NCI-H146 treated with DMSO at 0.1 percent for 48 hours (cell line): Measurements from ENCODE around the gene CDK17.
"Not testable (repeated sequence)": the region's sequence is repeated elsewhere in the genome, so short reads cannot be mapped to it uniquely, and the experiment has no call there.

Experiments used
- DNase-seq: peaks from one replicate; lab custom pipeline; 2025; ENCODE audit not compliant: unreplicated experiment; lab: John Stamatoyannopoulos, UW

The CDK17 gene

DNA sequence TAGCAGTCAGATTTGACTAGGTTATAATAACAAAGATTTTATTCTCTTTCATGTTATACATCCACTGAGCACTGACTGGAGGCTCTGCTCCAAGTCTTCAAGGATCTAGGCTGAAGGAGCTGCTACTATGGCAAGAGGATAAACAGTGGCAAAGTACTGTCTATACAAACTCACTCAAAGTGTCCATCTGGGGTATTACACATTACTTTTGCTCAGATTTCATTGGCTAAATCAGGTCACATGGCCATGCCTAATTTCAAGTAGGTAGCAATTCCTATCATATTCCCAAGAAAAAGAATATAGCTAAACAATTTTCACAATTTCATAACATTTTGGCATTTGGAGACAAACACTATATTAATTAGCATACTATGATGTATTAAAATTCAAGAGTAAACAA is 40.9 kb downstream of the CDK17 start:
- no peak for DNase-seq

DNA sequence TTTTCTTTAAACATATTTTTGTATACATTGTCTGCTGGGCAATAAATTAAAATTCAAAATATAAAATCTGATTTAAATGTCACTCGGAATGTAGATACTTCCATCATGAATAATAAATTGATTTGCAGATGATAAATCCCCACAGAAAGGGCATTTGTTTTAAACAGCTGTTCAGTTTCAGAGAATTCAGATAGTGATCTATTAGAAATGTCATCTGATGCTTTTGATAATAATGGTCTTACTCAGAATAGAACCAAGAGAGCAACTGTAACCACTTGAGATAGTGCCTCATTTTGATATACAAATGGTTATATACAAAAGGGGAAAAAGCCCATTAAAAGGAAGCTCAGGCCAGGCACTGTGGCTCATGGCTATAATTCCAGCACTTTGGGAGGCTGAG is 43.4 kb downstream of the CDK17 start:
- DNase-seq, result no peak

DNA sequence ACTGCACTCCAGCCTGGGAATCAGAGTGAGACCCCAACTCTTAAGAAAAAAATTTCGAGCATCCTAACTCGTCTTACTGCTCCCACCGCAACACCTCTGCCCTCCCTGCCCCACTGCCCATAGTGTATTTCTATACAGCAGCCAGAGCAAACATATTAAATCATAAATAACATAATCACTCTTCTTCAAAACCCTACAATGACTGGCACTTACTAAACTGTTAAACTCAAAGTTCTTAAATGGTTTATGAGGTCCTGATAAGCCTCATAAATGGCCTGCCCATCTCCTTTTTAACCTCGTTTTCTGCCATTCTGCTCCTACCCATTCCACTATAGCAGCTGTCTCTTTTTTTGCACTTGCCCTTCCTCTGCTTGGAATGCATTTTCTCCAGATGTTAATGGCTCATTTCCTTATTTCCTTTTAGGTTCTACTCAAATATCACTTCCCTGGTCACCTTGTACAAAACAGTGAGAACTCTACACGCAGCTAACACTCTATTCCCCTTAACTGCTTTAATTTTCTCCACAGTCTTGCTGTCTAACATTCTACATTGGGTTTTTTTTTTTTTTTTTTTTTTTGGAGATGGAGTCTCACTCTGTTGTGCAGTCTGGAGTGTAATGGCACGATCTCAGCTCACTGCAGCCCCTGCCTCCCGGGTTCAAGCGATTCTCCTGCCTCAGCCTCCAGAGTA is 45.2 kb downstream of the CDK17 start:
- no peak for DNase-seq

DNA sequence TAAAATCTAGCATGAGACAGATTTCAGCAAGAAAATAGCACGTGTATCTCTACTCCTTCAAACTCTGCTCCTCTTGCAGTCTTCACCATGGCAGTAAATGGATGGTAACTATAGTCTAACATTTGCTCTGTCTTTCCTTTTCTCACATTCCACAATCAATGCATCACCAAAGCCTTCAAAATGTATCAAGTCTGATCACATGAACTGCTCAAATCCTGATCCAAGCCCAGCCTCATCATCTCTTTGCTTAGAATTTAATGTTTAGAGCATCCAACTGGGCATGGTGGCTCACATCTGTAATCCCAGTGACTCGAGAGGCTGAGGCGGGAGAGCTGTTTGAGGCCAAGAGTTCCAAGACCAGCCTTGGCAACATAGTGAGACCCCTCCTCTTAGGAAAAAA is 45.9 kb downstream of the CDK17 start:
- DNase-seq, result no peak

DNA sequence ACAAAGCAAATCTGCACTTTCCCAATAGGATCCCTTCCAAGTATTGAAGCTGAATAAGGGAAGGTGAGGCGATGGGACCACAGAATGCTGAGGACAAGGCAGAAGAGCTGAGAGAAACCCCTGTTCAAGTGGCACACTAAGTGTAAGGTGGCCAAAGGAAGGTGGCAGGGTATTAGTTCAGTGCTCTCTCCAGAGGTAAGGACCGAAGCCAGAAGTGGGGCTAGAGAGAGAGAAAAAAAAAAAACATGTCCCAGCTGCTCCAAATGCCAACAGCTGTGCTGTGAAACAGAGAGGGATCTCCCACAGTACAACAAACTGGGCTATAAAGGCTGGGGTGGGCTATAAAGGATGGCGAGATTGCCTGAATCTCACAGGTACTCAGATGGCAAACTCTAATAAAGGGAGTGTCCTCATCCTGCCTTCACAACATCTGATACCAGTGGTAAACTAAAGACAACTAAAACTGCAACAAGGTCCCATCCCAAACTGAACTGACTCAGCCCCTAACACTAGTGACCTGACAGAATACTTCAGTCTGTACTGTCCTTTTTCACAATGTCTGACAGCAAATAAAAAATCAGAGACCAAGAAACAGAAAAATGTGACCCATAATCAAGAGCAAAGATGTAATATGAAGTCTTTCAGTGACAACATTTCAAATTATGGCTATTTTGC is 47.9 kb downstream of the CDK17 start:
- DNase-seq, result no peak

DNA sequence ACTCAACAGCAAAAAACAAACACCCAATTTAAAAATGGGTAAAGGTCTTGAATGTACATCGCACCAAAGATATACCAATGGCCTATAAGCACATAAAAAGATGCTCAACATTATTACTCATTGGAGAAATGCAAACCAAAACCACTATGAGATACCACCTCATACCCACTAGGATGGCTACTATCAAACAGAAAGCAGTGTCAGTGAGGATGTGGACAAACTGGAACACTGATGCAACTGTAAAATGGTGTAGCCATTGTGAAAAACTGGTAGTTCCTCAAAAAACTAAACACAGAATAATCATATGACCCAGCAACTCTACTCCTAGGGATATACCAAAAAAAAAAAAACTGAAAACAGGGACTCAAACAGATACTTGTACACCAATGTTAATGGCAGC is 49.3 kb downstream of the CDK17 start:
- no peak for DNase-seq

DNA sequence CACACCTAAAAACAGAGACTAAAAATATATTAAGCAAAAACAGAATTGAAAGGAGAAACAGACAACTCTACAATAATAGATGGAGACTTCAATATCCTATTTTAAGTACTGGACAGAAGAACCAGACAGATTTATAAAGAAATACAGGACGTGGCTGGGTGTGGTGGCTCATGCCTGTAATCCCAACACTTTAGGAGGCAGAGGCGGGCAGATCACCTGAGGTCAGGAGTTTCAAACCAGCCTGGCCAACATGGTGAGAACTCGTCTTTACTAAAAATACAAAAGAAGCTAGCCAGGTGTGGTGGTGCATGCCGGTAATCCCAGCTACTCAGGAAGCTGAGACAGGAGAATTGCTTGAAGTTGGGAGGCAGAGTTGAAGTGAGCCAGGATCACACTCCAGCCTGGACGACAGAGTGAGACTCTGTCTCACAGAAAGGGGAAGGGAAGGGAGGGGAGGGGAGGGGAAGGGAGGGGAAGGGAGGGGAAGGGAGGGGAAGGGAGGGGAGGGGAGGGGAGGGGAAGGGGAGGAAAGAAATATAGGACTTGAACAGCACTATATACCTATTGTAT is 53.0 kb downstream of the CDK17 start:
- DNase-seq, result no peak

DNA sequence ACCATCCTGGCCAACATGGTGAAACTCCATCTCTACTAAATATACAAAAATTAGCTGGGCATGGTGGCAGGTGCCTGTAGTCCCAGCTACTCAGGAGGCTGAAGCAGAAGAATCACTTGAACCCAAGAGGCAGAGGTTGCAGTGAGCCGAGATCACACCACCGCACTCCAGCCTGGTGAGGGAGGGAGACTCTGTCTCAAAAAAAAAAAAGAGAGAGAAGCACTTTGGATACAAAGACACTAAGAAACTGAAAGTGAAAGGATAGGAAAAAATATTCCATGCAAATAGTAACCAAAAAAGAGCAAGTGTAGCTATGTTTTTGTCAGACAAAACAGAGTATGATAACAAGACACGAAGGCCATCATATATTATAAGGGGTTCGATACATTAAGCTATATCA is 53.5 kb downstream of the CDK17 start:
- DNase-seq, result not testable (repeated sequence)

DNA sequence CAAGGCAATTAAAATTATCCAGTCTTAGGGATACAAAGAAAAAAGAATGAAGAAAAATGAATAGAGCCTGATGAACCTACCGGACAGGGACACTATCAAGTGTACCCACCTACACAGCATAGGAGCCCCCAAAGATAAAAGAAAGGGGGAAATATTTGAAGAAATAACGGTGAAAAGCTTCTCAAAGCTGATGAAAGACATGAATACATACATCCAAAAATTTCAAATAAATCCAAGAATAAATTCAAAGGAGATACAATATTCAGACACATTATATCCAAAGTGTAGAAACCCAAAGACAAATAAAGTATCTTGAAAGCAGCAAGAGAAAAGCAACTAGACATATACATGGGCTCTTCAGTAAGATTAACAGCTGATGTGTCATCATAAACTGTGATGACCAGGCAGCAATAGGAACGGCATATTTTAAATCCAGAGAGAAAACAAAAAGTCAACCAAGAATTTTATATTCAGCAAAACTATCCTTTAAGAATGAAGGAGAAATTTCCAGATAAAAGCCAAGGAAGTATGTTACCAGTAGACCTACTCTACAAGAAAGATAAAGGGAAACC is 56.0 kb downstream of the CDK17 start:
- no peak for DNase-seq

DNA sequence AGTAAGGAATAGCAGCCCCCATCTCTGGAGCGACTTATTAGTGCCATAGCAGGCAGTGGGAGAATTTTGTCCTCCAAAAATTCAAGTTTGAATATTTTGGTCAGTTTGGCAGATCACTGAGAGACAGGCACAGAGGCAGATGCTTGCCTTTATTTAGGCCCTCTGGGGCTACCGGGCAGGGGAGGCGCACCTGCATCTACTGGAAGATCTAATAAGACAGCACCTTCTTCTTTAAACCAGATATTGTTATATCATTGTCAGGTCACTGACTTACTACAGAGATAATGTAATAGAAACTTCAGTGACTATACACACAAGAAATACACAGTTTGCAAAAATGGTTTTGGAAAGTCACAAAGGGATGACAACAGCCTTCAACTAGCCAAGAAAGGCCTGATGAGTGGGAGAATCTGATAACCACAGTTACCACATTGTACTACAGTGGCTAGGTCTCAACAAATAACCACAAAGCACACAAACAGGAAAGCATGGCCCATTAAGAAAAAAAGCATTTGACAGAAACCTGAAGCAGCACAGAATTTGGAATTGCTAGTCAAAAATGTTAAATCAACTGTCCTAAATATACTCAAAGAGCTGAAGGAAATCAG is 56.8 kb downstream of the CDK17 start:
- no peak for DNase-seq

DNA sequence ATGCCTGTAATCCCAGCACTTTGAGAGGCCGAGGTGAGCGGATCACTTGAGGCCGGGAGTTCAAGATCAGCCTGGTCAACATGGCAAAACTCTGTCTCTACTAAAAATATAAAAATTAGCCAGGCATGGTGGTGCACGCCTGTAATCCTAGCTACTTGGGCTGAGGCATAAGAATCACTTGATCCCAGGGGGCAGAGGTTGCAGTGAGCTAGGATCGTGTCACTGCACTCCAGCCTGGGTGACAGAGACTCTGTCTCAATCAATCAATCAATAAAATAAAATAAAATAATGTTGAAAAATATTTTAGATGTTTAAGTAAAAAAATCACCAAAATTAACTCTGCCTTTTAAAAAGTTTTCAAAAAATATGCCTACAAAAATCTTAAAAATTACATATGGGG is 60.6 kb downstream of the CDK17 start:
- DNase-seq, result not testable (repeated sequence)

DNA sequence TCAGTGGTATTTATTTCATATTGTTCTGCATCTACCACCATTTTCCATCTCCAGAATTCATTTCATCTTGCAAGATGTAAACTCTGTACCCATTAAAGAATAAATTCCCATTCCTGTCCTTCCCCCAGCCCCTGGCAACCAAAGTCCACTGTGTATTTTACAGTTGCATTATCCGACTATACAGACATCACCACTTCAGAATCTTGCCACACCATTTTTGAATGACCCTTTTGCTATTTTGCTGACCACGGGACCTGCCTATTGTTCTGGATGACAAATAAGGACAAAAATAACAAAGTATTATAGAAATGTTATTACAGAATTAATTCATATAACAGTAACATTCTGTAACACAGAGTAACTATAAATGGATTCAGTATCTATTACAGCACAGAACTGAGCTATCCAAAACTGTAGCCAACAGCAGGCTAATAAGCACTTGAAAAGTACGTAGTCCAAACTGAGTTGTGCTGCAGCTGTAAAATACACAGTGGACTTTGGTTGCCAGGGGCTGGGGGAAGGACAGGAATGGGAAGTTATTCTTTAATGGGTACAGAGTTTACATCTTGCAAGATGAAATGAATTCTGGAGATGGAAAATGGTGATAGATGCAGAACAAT is 61.3 kb downstream of the CDK17 start:
- no peak for DNase-seq

DNA sequence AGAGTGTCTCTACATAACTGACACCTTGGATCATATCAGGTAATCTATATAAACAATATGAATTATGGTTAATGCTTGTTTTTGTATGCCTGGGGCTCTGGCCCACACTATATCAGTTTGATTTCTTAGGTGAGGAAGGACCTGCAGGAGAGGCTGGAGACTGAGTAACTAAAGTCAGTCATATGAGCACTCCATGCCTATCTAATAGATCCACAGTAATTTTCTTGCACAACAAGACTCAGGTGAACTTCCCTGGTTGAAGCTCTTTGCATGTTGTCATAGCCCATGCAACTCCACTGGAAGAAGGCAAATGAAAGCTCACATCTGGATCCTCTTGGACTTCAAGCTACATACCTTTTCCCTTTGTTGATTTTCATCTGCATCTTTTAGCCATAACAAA is 62.3 kb downstream of the CDK17 start:
- DNase-seq, result no peak

DNA sequence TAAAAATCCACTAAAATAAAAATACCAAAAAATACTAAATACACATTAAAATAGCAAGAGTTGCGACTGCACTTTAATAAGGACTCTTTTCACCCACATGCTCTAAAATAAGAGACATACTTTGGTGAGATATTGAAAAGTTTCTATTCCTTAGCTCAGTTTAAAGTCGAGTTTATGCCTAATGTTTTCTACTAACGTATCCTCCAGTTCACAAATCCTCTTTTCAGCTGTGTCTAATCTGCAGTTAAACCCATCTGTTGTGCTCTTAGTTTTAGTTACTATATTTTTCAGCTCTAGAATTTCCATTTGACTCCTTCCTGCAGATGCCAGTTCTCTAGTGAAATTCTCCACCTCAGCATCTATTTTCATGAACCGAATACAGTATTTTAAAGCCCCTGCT is 63.8 kb downstream of the CDK17 start:
- no peak for DNase-seq

DNA sequence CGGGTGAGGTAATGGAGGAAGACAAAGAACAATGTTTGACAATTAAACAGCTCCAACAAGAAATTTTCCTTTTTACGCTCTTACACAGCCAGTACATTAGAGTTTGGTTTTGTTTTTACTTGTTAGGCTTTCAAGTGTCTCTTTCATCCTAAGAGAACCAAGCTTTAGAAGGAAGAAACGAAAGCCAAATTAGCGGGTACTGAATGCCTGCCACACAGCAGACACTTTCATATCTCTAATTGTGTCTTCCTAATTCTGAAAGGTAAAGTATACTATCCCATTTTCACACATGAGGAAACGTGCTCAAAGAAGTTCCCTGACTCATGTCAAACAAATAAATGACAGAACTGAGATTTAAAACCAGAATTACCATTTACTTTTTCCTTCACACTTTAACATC is 65.0 kb downstream of the CDK17 start:
- no peak for DNase-seq

DNA sequence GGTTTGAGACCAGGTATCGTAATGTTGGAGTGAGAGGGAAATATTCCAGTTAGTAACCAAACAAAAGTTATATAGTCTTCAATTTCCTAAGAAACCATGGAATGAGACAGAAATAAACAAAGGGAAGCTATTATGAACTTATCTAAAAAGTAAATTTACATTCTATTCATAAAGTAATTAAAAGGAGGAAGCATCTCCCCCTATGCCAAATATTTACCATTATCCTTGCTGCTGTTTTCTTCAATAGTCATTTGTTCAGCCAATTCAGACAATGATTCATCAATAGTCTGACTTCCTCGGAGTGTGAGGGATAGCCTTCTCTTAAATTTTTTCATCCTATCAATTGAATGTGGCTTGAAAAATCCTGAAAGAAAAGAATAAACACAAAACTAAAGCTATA is 65.7 kb downstream of the CDK17 start:
- DNase-seq, result peak; percentile 22

DNA sequence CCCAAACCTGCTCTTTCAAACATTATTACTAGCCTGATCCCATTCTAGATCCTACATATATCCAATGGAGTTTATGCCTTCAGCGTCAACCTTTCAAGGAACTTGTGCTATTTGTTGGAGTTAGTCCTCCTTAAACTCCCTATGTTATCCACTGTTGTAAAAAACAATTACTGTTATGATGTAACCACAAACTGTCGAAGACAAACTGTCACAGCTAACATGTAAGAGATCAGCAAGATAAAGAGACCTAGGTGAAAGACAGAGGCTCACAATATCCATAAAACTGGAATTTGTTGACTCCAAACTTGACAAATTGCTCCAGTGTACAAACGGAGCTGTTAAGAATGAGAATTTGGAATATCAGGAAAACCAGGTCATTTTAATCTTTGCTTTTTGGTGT is 70.7 kb downstream of the CDK17 start:
- no peak for DNase-seq

DNA sequence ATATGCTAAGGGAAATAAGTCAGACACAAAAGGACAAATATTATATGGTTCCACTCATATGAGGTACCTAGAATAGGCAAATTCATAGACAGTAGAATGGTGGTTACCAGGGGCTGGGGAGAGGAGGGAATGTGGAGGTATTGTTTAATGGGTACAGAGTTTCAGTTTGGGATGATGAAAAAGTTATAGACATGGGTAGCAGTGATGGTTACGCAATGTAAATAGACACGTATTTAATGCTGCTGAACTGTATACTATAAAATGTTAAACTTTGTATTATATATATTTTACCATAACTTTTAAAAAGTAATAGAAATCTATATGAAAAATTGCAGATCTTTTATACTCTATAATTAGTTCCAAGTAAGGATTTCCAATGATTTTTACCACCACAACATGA is 71.2 kb downstream of the CDK17 start:
- no peak for DNase-seq

DNA sequence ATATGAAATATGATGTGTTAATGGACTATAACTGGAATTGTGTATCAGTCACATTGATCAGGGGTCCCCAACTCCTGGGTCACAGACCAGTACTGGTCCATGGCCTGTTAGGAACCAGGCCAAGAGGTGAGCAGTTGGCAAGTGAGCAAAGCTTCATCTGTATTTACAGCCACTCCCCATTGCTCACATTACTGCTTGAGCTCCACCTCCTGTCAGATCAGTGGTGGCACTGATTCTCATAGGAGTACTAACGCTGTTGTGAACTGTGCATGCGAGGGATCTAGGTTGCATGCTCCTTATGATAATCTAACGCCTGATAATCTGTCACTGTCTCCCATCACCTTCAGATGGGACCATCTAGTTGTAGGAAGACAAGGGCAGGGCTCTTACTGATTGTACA is 72.3 kb downstream of the CDK17 start:
- DNase-seq, result no peak

DNA sequence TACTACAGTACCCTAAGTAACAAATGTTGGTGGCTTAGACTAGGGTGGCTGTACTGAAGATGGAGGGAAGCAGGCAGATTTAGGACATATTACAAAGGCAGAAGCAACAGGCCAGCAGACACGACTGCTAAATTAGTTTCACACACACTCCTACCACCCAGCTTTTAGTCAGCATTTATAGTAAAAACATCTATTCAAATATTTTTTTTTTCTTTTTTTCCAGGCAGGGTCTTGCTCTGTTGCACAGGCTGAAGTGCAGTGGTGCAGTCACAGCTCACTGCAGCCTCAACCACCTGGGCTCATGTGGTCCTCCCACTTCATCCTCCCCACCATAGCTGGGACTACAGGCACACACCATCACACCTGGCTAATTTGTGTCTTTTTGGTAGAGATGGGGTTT is 72.9 kb downstream of the CDK17 start:
- no peak for DNase-seq

DNA sequence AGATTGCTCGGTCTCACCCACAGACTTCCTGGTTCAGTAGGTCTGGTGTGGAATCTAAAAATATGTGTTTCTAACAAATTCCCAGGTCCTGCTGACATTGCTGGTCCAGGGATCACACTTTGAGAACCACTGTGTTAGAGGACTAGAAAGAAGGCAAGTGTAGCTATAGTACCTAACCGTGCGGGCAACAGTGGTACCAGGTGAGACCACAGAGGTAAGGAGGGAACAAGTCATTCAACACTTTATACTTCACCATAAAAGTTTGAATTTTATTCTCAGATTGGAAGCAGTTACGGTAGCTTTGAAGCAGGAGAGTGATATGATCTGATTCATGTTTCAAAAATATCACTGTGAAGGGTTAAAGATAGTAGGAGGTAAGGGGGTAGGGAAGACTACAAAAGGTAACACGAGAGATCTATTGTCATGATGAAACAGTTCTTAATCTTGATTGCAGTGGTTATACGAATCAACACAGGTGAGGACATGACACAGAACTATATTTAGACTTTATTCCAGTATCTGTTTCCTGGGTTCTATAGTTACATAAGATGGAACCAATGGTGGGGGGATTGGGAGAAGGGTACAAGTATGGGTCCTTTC is 73.5 kb downstream of the CDK17 start:
- no peak for DNase-seq
